Measurements from ENCODE around the gene KCNF1. TPM values are rescaled to one million over a fixed set of nuclear protein-coding genes. Genes with fewer than 3 reads are reported as not detected.

The KCNF1 gene
- total RNA-seq, 2 donors from 2014 or later: not detected

GRCh38 chr2:10900216-10901109 lies 11.3 kb upstream of the KCNF1 start:
- ATAC-seq (no peak), DNase-seq (no peak)
- Mint-ChIP-seq H3K27ac (no peak overlapping the region), H3K27me3 (peaks cover 34% of the 10 kb centered on the region), H3K36me3 (ENCODE audit: low read depth) (peaks cover 2% of the 10 kb centered on the region), H3K4me1 (no peaks in the 10 kb centered on the region), H3K4me3 (no peak overlapping the region)
- H3K9me3 ChIP-seq (ENCODE audit: control insufficient read depth, low read length, poor library complexity, severe bottlenecking): no peaks in the 10 kb centered on the region

GRCh38 chr2:10901160-10901939 lies 10.4 kb upstream of the KCNF1 start:
- DNase-seq: no peak
- Mint-ChIP-seq H3K27ac (no peak overlapping the region), H3K4me3 (no peak overlapping the region), H3K27me3 (peaks cover 28% of the 10 kb centered on the region), H3K36me3 (ENCODE audit: low read depth) (peaks cover 2% of the 10 kb centered on the region), H3K4me1 (no peaks in the 10 kb centered on the region)
- no peak for ATAC-seq
- no peaks in the 10 kb centered on the region for H3K9me3 ChIP-seq (ENCODE audit: control insufficient read depth, low read length, poor library complexity, severe bottlenecking)

DNA sequence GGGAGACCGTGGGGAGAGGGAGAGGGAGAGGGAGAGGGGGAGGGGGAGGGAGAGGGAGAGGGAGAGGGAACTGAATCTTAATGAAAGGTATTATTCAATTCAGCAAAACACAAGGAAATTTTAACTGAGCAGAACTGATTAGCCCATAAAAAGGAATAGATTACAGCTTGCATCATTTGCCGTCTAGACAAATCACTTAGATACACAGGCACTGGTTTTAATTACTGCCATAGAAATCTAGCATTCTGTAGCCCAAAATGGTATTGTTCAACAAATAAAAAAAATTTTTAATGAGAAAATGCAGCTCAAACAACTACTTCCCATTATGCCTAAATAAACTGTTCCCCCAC lies 7.9 kb upstream of the KCNF1 start:
- ATAC-seq: no peak
- H3K4me1 Mint-ChIP-seq: no peaks in the 10 kb centered on the region
- H3K27me3 Mint-ChIP-seq: peaks cover 15% of the 10 kb centered on the region
- no peak overlapping the region for H3K27ac Mint-ChIP-seq
- no peaks in the 10 kb centered on the region for H3K36me3 Mint-ChIP-seq (ENCODE audit: low read depth)
- DNase-seq: no peak
- H3K9me3 ChIP-seq (ENCODE audit: control insufficient read depth, low read length, poor library complexity, severe bottlenecking): no peaks in the 10 kb centered on the region
- no peak overlapping the region for H3K4me3 Mint-ChIP-seq

DNA sequence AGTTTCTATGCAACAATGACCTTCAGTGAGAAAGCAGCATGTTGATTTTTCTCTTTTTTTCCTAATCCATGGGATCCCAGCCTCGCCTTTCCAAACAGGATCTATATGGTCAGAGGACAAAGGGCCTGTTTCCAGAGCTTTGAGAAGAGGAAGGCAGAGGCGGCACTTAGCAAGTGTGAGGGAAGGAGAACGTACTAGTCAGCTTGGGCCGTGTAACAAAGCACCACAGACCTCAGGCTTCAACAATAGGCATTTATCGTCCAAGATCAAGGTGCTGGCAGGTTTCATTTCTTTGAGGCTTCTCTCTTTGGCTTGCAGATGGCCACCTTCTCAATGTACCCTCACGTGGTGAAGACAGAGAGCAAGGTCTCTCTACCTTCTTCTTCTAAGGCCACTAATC lies 7.3 kb upstream of the KCNF1 start:
- H3K9me3 ChIP-seq (ENCODE audit: control insufficient read depth, low read length, poor library complexity, severe bottlenecking): no peaks in the 10 kb centered on the region
- no peak for ATAC-seq

GRCh38 chr2:10905006-10905861 lies 6.5 kb upstream of the KCNF1 start:
- ATAC-seq: no peak
- DNase-seq: no peak
- Mint-ChIP-seq H3K27me3 (peaks cover 20% of the 10 kb centered on the region), H3K4me1 (no peaks in the 10 kb centered on the region), H3K27ac (no peak overlapping the region), H3K4me3 (no peak overlapping the region), H3K36me3 (ENCODE audit: low read depth) (no peaks in the 10 kb centered on the region)
- H3K9me3 ChIP-seq (ENCODE audit: control insufficient read depth, low read length, poor library complexity, severe bottlenecking): no peaks in the 10 kb centered on the region

More for the DNA sequence above, 7.3 kb upstream of the KCNF1 start:
- Mint-ChIP-seq H3K27me3 (peaks cover 15% of the 10 kb centered on the region), H3K4me1 (no peaks in the 10 kb centered on the region), H3K36me3 (ENCODE audit: low read depth) (no peaks in the 10 kb centered on the region), H3K4me3 (no peak overlapping the region), H3K27ac (no peak overlapping the region)
- no peak for DNase-seq

GRCh38 chr2:10905862-10906143 lies 5.9 kb upstream of the KCNF1 start:
- H3K27me3 Mint-ChIP-seq: peaks cover 20% of the 10 kb centered on the region
- H3K9me3 ChIP-seq (ENCODE audit: control insufficient read depth, low read length, poor library complexity, severe bottlenecking): no peaks in the 10 kb centered on the region
- H3K27ac Mint-ChIP-seq: no peak overlapping the region
- peaks cover 1% of the 10 kb centered on the region for H3K36me3 Mint-ChIP-seq (ENCODE audit: low read depth)
- no peak for ATAC-seq
- peaks cover 1% of the 10 kb centered on the region for H3K4me1 Mint-ChIP-seq
- DNase-seq: no peak
- H3K4me3 Mint-ChIP-seq: no peak overlapping the region

DNA sequence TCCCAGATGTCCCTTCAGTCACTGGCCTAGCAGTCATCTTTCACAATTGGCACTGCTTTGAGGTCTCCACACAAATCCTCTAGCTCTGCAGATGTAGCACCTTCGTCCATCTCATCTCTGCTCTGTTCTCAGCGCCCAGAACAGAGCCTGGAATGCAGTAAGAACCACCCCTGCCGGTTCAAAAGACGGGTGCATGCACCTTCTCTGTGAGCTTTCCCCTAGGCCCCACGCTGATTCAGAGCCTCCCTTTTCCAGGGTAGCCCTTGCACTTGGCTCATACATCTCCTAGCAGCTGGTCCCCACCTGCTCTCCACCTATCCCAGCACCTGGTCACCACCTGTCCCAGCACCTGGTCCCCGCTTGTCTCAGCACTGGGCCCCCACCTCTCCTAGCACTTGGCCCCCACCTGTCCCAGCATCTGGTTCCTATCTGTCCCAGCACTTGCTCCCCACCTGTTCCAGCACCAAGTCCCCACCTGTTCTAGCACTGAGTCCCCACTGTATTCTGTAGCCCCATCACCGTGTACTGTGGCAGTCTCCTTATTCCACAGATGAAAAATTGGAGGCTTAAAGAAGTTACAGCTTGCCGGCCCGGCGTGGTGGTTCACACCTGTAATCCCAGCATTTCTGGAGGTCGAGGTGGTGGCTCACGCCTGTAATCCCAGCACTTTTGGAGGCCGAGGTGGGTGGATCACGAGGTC lies 4.7 kb upstream of the KCNF1 start:
- H3K4me3 Mint-ChIP-seq: no peak overlapping the region
- no peak for ATAC-seq
- H3K4me1 Mint-ChIP-seq: peaks cover 3% of the 10 kb centered on the region
- H3K36me3 Mint-ChIP-seq (ENCODE audit: low read depth): peaks cover 5% of the 10 kb centered on the region
- H3K27me3 Mint-ChIP-seq: peaks cover 26% of the 10 kb centered on the region
- no peak overlapping the region for H3K27ac Mint-ChIP-seq
- DNase-seq: no peak
- no peaks in the 10 kb centered on the region for H3K9me3 ChIP-seq (ENCODE audit: control insufficient read depth, low read length, poor library complexity, severe bottlenecking)

DNA sequence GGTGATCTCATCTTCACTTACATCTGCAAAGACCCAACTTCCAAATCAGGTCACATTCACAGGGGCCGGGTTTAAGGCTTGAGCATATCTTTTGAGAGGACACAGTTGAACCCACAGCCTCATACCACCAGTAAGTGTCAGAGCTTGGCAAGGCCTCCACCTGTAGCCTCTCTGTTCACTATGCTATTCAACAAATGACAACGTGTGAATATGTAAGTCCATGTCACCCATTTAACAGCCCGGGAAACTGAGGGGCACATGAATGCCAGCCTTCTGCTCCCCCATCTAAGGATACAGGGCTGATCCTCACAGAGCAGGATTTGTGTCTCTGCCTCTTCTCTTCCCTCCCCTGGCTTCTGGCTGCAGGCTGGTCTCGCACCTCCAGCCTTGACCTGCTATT lies 3.5 kb upstream of the KCNF1 start:
- H3K27me3 Mint-ChIP-seq: peaks cover 35% of the 10 kb centered on the region
- no peak overlapping the region for H3K27ac Mint-ChIP-seq

DNA sequence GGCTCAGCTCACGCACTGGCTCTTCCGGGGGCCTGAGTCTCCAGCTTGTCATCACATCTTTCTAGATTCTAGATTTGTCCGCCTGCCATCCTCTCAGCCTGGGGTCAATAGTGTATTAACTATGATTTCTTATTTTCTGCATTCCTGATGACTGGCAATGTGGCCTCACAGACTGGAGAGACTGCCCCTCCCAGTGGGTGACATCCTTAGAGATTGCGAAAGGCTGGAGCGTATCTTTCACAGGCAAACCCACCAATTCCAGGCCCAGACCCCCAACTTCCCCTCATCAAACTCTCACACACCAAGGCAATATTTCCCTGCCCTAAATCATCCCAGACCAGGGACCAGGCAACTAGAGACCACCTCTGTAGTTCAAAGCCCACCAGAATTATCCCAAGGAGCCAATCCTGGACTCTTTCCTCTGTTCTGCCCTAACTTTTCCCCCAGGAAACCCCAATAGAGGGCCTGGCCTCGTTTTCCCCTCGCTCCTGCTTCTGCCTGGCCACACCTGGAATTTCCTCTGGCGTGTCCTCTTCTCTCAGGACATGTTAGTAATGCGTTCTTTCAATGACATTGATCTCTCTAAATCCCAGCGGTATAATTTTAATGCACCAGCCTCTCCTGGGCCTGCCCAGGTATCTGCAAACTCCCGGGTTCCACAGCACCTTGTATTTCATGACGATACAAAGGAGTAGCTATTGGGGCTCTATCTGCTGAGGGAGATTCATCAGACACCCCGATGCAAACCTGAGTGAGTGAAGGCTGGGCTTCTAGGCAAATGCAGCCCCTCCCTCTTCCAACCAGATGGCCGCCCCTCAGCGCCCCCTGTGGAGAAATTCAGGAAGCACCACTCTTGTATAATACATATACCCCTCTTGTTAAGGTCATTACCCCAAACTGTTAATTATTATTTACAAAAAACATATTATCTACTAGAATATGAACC lies 2.4 kb upstream of the KCNF1 start:
- no peak overlapping the region for H3K27ac Mint-ChIP-seq

More for the DNA sequence above, 3.5 kb upstream of the KCNF1 start:
- peaks cover 5% of the 10 kb centered on the region for H3K36me3 Mint-ChIP-seq (ENCODE audit: low read depth)
- H3K9me3 ChIP-seq (ENCODE audit: control insufficient read depth, low read length, poor library complexity, severe bottlenecking): no peaks in the 10 kb centered on the region
- H3K4me1 Mint-ChIP-seq: peaks cover 7% of the 10 kb centered on the region
- ATAC-seq (no peak), DNase-seq (no peak)
- no peak overlapping the region for H3K4me3 Mint-ChIP-seq

DNA sequence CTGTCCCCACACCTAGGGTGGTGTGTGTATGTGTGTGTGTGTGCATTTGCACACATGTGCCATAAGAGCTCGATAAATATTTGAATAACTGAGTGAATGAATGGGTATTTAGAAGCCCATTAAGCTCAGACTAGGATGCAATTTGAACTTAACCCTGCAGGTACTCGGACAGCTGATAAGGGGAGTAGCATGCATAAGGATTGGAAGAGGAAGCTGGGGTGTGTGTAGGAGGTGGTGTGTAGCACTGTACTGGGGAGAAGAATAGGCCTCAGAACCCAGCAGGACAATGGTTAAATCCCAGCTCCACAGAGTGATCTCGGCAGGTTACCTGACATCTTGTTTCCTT lies 1.8 kb upstream of the KCNF1 start:
- no peak for ATAC-seq
- DNase-seq: no peak
- H3K4me1 Mint-ChIP-seq: peaks cover 7% of the 10 kb centered on the region
- H3K27ac Mint-ChIP-seq: no peak overlapping the region
- peaks cover 5% of the 10 kb centered on the region for H3K36me3 Mint-ChIP-seq (ENCODE audit: low read depth)
- peaks cover 44% of the 10 kb centered on the region for H3K27me3 Mint-ChIP-seq
- H3K9me3 ChIP-seq (ENCODE audit: control insufficient read depth, low read length, poor library complexity, severe bottlenecking): no peaks in the 10 kb centered on the region
- H3K4me3 Mint-ChIP-seq: peak overlapping the region; percentile 19

More for the DNA sequence above, 2.4 kb upstream of the KCNF1 start:
- Mint-ChIP-seq H3K27me3 (peaks cover 37% of the 10 kb centered on the region), H3K4me3 (no peak overlapping the region), H3K36me3 (ENCODE audit: low read depth) (peaks cover 5% of the 10 kb centered on the region), H3K4me1 (peaks cover 7% of the 10 kb centered on the region)
- H3K9me3 ChIP-seq (ENCODE audit: control insufficient read depth, low read length, poor library complexity, severe bottlenecking): no peaks in the 10 kb centered on the region
- no peak for DNase-seq
- ATAC-seq: no peak

GRCh38 chr2:10910625-10911024 lies 1.1 kb upstream of the KCNF1 start:
- Mint-ChIP-seq H3K27ac (no peak overlapping the region), H3K36me3 (ENCODE audit: low read depth) (peaks cover 5% of the 10 kb centered on the region), H3K4me1 (peaks cover 7% of the 10 kb centered on the region), H3K27me3 (peaks cover 50% of the 10 kb centered on the region), H3K4me3 (peak overlapping the region; percentile 56)
- no peaks in the 10 kb centered on the region for H3K9me3 ChIP-seq (ENCODE audit: control insufficient read depth, low read length, poor library complexity, severe bottlenecking)
- DNase-seq (no peak), ATAC-seq (no peak)

All from T-helper 17 cell (primary cell).